ENCODE measurements around the gene FOXO4.

The FOXO4 gene

DNA sequence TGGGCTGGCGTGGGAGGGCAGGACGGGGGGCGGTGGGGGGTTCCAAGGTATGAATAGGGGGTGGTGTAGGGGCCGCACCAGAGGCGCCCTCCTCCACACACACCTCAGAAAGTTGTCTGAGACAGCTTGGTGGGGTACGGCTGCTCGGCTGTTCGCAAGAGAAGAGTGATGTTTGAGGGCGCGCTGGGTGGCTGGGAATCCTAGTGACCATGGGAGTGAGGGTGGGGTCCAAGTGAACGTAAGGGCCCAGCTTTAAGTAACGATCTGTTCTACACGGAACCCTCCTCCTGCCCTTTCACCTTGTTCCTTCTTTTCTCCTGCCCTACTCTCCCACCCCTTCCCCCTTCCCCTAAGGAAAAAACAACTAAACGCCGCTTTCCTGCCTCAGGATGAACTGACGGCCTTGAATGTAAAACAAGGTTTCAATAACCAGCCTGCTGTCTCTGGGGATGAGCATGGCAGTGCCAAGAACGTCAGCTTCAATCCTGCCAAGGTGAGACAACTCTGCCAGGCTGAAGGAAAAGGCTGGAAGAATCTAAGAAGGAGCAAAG, 23.4 kb downstream of the FOXO4 start:
- Histone ChIP-seq H3K4me3 (ENCODE audit: insufficient read length, low read depth) (peak overlapping the region; percentile 61), H3K36me3 (ENCODE audit: insufficient read depth, insufficient read length, low read length) (peaks cover 46% of the 10 kb centered on the region), H3K4me1 (ENCODE audit: insufficient read depth, insufficient read length) (peaks cover 3% of the 10 kb centered on the region), H3K9me3 (ENCODE audit: insufficient read depth, low read length) (no peaks in the 10 kb centered on the region), H3K9ac (ENCODE audit: insufficient read length, low read depth) (peak overlapping the region; percentile 79), H3K27me3 (ENCODE audit: insufficient read depth, insufficient read length) (peaks cover 16% of the 10 kb centered on the region)
- no peak for DNase-seq (ENCODE audit: low read depth, low spot score)
- TF ChIP-seq YY1 (IDR thresholded peaks at IDR 0.05; ENCODE audit: insufficient read depth, insufficient read length): no peak
- TF ChIP-seq SUZ12 (IDR thresholded peaks at IDR 0.05; ENCODE audit: extremely low read depth, insufficient read depth, insufficient read length): no peak
- TF ChIP-seq ZNF274 (IDR thresholded peaks at IDR 0.05; ENCODE audit: low read depth, low read length): no peak

DNA sequence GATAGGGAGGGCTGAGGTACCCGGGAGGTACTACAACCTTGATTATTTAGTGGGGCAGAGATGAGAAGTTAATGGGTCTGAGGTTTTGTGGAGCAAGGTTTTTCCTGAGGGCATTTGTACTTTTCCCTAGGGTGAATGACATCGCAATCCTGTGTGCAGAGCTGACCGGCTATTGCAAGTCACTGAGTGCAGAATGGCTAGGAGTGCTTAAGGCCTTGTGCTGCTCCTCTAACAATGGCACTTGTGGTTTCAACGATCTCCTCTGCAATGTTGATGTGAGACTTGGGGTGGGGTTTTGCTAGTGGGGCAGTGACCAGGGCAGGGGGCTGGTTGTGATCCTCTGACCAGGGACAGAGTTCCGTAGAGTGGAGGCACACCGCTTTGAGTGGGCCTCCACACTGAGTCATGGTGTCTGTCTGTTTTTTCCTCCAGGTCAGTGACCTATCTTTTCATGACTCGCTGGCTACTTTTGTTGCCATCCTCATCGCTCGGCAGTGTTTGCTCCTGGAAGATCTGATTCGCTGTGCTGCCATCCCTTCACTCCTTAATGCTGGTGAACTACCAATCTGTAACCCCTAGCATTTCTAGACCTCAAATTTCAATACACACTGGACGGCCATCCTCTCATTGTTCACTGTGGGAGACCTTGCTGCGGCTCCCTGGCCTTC, 32.6 kb downstream of the FOXO4 start:
- no peak for TF ChIP-seq YY1 (IDR thresholded peaks at IDR 0.05; ENCODE audit: insufficient read depth, insufficient read length)
- TF ChIP-seq ZNF274 (IDR thresholded peaks at IDR 0.05; ENCODE audit: low read depth, low read length): no peak
- TF ChIP-seq SUZ12 (IDR thresholded peaks at IDR 0.05; ENCODE audit: extremely low read depth, insufficient read depth, insufficient read length): no peak
- Histone ChIP-seq H3K9ac (ENCODE audit: insufficient read length, low read depth) (no peak overlapping the region), H3K36me3 (ENCODE audit: insufficient read depth, insufficient read length, low read length) (peaks cover 98% of the 10 kb centered on the region), H3K9me3 (ENCODE audit: insufficient read depth, low read length) (no peaks in the 10 kb centered on the region), H3K4me3 (ENCODE audit: insufficient read length, low read depth) (no peak overlapping the region), H3K27me3 (ENCODE audit: insufficient read depth, insufficient read length) (no peaks in the 10 kb centered on the region), H3K4me1 (ENCODE audit: insufficient read depth, insufficient read length) (peaks cover 19% of the 10 kb centered on the region)
- DNase-seq (ENCODE audit: low read depth, low spot score): no peak

DNA sequence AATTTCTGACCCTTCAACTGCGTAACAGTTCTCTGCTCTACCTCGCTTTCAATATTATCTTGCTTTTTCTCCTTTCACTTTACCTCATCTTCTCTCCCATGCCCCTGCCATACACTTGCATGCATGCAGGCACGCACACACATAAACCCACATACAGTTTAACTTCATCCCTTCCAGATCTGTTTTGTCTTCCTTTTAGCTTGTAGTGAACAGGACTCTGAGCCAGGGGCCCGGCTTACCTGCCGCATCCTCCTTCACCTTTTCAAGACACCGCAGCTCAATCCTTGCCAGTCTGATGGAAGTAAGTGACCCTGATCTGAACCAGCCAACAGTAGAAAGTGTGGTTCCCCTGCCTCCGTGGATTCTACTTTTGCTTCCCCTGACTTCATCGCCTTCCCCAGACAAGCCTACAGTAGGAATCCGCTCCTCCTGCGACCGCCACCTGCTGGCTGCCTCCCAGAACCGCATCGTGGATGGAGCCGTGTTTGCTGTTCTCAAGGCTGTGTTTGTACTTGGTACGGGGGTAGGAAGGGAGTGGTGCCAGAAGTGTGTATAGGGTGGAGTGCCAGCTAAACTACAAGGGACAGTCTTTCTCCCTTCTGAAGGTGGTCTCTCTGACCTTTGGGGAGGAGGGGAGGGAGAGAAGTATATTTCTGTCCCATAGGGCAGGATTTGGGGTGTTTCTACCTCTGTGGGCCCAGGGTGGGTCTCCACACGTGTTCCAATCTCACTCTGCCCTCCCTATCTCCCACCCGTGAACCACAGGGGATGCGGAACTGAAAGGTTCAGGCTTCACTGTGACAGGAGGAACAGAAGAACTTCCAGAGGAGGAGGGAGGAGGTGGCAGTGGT, 33.5 kb downstream of the FOXO4 start:
- TF ChIP-seq YY1 (IDR thresholded peaks at IDR 0.05; ENCODE audit: insufficient read depth, insufficient read length): no peak
- TF ChIP-seq SUZ12 (IDR thresholded peaks at IDR 0.05; ENCODE audit: extremely low read depth, insufficient read depth, insufficient read length): no peak
- no peak for TF ChIP-seq ZNF274 (IDR thresholded peaks at IDR 0.05; ENCODE audit: low read depth, low read length)
- peak overlapping the region; percentile 8 for H3K9ac ChIP-seq (ENCODE audit: insufficient read length, low read depth)
- no peaks in the 10 kb centered on the region for H3K9me3 ChIP-seq (ENCODE audit: insufficient read depth, low read length)
- H3K27me3 ChIP-seq (ENCODE audit: insufficient read depth, insufficient read length): no peaks in the 10 kb centered on the region
- no peak overlapping the region for H3K4me3 ChIP-seq (ENCODE audit: insufficient read length, low read depth)
- peaks cover 19% of the 10 kb centered on the region for H3K4me1 ChIP-seq (ENCODE audit: insufficient read depth, insufficient read length)
- DNase-seq (ENCODE audit: low read depth, low spot score): no peak
- peaks cover 96% of the 10 kb centered on the region for H3K36me3 ChIP-seq (ENCODE audit: insufficient read depth, insufficient read length, low read length)

DNA sequence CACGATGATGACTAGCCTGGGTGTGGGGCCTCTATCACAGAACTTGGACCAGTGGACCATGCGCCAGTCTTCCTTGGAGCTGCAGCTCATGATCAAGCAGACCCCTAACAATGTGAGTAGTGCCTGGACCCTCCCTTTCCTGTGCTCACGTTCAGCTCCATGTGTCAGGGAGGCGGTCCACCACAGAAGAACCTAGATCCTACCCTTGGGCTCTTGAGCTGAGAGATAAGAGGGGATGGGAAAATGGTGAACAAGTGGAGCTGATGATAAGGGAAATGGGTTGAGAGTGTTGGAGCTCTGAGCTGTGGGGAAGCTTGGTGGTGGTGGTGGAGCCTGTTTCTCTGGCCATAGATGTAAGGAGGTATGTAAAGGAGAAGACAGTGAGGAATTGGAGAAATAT, 35.9 kb downstream of the FOXO4 start:
- TF ChIP-seq ZNF274 (IDR thresholded peaks at IDR 0.05; ENCODE audit: low read depth, low read length) (no peak), YY1 (IDR thresholded peaks at IDR 0.05; ENCODE audit: insufficient read depth, insufficient read length) (no peak), SUZ12 (IDR thresholded peaks at IDR 0.05; ENCODE audit: extremely low read depth, insufficient read depth, insufficient read length) (no peak)
- no peak for DNase-seq (ENCODE audit: low read depth, low spot score)
- peaks cover 95% of the 10 kb centered on the region for H3K36me3 ChIP-seq (ENCODE audit: insufficient read depth, insufficient read length, low read length)
- no peak overlapping the region for H3K9ac ChIP-seq (ENCODE audit: insufficient read length, low read depth)
- no peaks in the 10 kb centered on the region for H3K27me3 ChIP-seq (ENCODE audit: insufficient read depth, insufficient read length)
- no peaks in the 10 kb centered on the region for H3K9me3 ChIP-seq (ENCODE audit: insufficient read depth, low read length)
- no peak overlapping the region for H3K4me3 ChIP-seq (ENCODE audit: insufficient read length, low read depth)
- peaks cover 19% of the 10 kb centered on the region for H3K4me1 ChIP-seq (ENCODE audit: insufficient read depth, insufficient read length)

DNA sequence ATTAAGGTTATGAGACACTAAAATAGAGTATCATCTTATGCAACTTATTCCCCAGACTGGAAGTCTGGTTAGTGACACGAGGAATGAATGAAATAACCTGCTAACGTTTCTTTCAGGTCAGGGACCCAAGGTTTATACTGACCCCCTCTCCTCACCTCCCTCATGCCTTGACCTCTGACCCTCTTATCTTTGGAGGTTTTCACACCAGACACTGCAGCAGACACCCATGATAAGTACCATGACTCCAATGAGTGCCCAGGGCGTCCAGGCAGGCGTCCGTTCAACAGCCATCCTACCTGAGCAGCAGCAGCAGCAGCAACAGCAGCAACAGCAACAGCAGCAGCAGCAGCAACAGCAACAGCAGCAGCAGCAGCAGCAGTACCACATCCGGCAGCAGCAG, 44.8 kb downstream of the FOXO4 start:
- Histone ChIP-seq H3K4me1 (ENCODE audit: insufficient read depth, insufficient read length) (peaks cover 1% of the 10 kb centered on the region), H3K9ac (ENCODE audit: insufficient read length, low read depth) (no peak overlapping the region), H3K9me3 (ENCODE audit: insufficient read depth, low read length) (no peaks in the 10 kb centered on the region), H3K4me3 (ENCODE audit: insufficient read length, low read depth) (no peak overlapping the region), H3K27me3 (ENCODE audit: insufficient read depth, insufficient read length) (peaks cover 9% of the 10 kb centered on the region), H3K36me3 (ENCODE audit: insufficient read depth, insufficient read length, low read length) (peaks cover 66% of the 10 kb centered on the region)
- no peak for TF ChIP-seq YY1 (IDR thresholded peaks at IDR 0.05; ENCODE audit: insufficient read depth, insufficient read length)
- TF ChIP-seq ZNF274 (IDR thresholded peaks at IDR 0.05; ENCODE audit: low read depth, low read length): no peak
- TF ChIP-seq SUZ12 (IDR thresholded peaks at IDR 0.05; ENCODE audit: extremely low read depth, insufficient read depth, insufficient read length): no peak
- no peak for DNase-seq (ENCODE audit: low read depth, low spot score)

DNA sequence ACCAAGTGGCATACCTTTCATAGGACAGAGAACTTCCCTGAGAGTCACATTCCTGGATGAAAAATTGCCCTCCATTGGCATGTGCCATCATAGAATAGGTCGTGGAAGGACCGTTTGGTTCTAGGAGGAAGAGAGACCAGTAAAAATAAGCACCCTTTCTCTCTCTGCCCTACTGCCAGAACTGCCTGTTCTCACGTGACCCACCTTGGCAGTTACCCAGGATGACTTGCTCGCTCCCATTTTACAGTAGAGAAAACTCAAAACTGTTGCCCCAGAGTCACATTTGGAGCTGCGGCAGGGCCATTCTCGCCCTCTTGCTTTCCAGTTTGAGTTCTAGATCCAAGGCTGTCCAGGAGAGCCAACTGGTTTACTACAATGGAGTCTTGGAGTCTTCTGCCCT, 47.9 kb downstream of the FOXO4 start:
- no peak for DNase-seq (ENCODE audit: low read depth, low spot score)
- H3K4me3 ChIP-seq (ENCODE audit: insufficient read length, low read depth): no peak overlapping the region
- H3K4me1 ChIP-seq (ENCODE audit: insufficient read depth, insufficient read length): peaks cover 16% of the 10 kb centered on the region
- H3K36me3 ChIP-seq (ENCODE audit: insufficient read depth, insufficient read length, low read length): peaks cover 38% of the 10 kb centered on the region
- H3K27me3 ChIP-seq (ENCODE audit: insufficient read depth, insufficient read length): peaks cover 9% of the 10 kb centered on the region
- H3K9ac ChIP-seq (ENCODE audit: insufficient read length, low read depth): no peak overlapping the region
- no peak for TF ChIP-seq SUZ12 (IDR thresholded peaks at IDR 0.05; ENCODE audit: extremely low read depth, insufficient read depth, insufficient read length)
- TF ChIP-seq YY1 (IDR thresholded peaks at IDR 0.05; ENCODE audit: insufficient read depth, insufficient read length): no peak
- no peaks in the 10 kb centered on the region for H3K9me3 ChIP-seq (ENCODE audit: insufficient read depth, low read length)

DNA sequence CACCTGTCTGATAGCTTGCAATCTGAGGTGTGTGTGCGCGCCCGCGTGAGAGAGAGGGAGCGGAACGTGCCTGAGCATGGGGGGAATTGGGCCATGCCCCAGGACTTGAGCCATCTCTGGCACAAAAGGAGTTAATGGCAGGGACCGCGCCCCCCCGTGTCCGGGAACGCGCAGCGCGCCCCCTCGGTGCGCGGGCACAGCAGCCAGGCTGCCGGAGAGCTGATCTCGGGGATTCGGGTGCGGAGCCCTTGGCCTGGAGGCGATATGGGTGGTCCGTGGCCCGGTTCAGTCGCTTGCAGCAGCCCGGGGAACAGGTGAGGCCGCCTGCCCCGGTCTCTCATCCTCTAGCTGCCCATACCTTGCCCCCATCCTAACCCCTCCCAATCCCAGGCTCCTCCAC, 49.0 kb downstream of the FOXO4 start, which contains the start of gene NLGN3:
Gene NLGN3, plus strand, starts transcription at position 191 of the 400 bp plus-strand sequence. CDS start 2,909 bp downstream, outside the sequence.
- Histone ChIP-seq H3K9ac (ENCODE audit: insufficient read length, low read depth) (peak within 1 kb of the TSS; percentile 42), H3K9me3 (ENCODE audit: insufficient read depth, low read length) (no peaks in the 10 kb centered on the region), H3K27me3 (ENCODE audit: insufficient read depth, insufficient read length) (peaks cover 9% of the 10 kb centered on the region), H3K4me3 (ENCODE audit: insufficient read length, low read depth) (peak within 1 kb of the TSS; percentile 45), H3K4me1 (ENCODE audit: insufficient read depth, insufficient read length) (peaks cover 16% of the 10 kb centered on the region), H3K36me3 (ENCODE audit: insufficient read depth, insufficient read length, low read length) (peaks cover 29% of the 10 kb centered on the region)
- no peak for TF ChIP-seq YY1 (IDR thresholded peaks at IDR 0.05; ENCODE audit: insufficient read depth, insufficient read length)
- TF ChIP-seq SUZ12 (IDR thresholded peaks at IDR 0.05; ENCODE audit: extremely low read depth, insufficient read depth, insufficient read length): no peak
- no peak for TF ChIP-seq ZNF274 (IDR thresholded peaks at IDR 0.05; ENCODE audit: low read depth, low read length)
- no peak for DNase-seq (ENCODE audit: low read depth, low spot score)
